Ascending aorta (tissue), 2 donors: ENCODE data around the gene KRTAP5-3. TPM values are rescaled to one million over a fixed set of nuclear protein-coding genes. Genes with fewer than 3 reads are reported as not detected.
"Not testable (repeated sequence)": the region's sequence is repeated elsewhere in the genome, so short reads cannot be mapped to it uniquely, and the experiment has no call there.

ENCODE experiments used
- DNase-seq, 2 donors: peaks; one replicate each; pipeline ENCODE4 v3.0.0-alpha.2; 2019; ENCODE audit warnings: low spot score in 2 of 2
- H3K27ac ChIP-seq, 2 donors: fragments of 200-600 bp; sonication (generic); one replicate each; pipeline ENCODE4 v1.5.1; 2016 to 2017; ENCODE audit warnings: mild to moderate bottlenecking in 1 of 2
- H3K27me3 ChIP-seq: fragments of 200-600 bp; sonication (generic); one replicate; pipeline ENCODE4 v1.5.1; 2017
- H3K36me3 ChIP-seq, 2 donors: fragments of 200-600 bp; sonication (generic); one replicate each; pipeline ENCODE4 v1.5.1; 2016
- H3K4me1 ChIP-seq, 2 donors: fragments of 200-600 bp; sonication (generic); one replicate each; pipeline ENCODE4 v1.5.1; 2016 to 2017; ENCODE audit warnings: mild to moderate bottlenecking in 1 of 2
- H3K4me3 ChIP-seq, 2 donors: fragments of 200-600 bp; sonication (generic); one replicate each; pipeline ENCODE4 v1.5.1; 2016 to 2017; ENCODE audit warnings: mild to moderate bottlenecking in 1 of 2
- H3K9me3 ChIP-seq, 2 donors: fragments of 200-600 bp; sonication (generic); one replicate each; pipeline ENCODE4 v1.5.1; 2016
- CTCF ChIP-seq, 3 experiments: fragments of 200-600 bp in 2 of 3; fragments of 450-650 bp in 1 of 3; sonication (generic) in 2 of 3; IDR thresholded peaks; one replicate each; pipeline ENCODE4 v1.5.1; 2016 to 2019; ENCODE audit warnings: antibody characterized with exemption in 3 of 3, mild to moderate bottlenecking in 1 of 3, moderate library complexity in 1 of 3
- intact Hi-C: fragments of 100-400 bp; cut with DNase I; formaldehyde crosslinking; loops from one replicate; pipeline ENCODE4 v1.15.1; 2023
- total RNA-seq: library from RNA; depleted of rRNA; stranded (reverse); fragments of >200 nt; gene quantifications from one replicate; pipeline ENCODE4 v1.1.0, GENCODE V29; 2016

Gene KRTAP5-3
- total RNA-seq, 1 donor from 2014 or later, result not detected

GRCh38 chr11:1597331-1597993 is 10.8 kb downstream of the KRTAP5-3 start:
- no peak for TF ChIP-seq CTCF (IDR thresholded peaks at IDR 0.05)
- DNase-seq, result no peak
- Histone ChIP-seq H3K9me3 (no peaks in the 10 kb centered on the region), H3K27ac (no peak overlapping the region), H3K36me3 (no peaks in the 10 kb centered on the region), H3K4me1 (no peaks in the 10 kb centered on the region), H3K27me3 (no peaks in the 10 kb centered on the region), H3K4me3 (no peak overlapping the region)
- intact Hi-C loops, result no loop called here

GRCh38 chr11:1596576-1597121 is 11.6 kb downstream of the KRTAP5-3 start:
- H3K36me3 ChIP-seq, H3K27ac ChIP-seq, H3K4me1 ChIP-seq, H3K9me3 ChIP-seq, DNase-seq, H3K27me3 ChIP-seq, intact Hi-C loops, H3K4me3 ChIP-seq: not testable (repeated sequence)

- H3K9me3 ChIP-seq, DNase-seq, H3K36me3 ChIP-seq, intact Hi-C loops, H3K4me1 ChIP-seq, H3K27ac ChIP-seq, H3K4me3 ChIP-seq, H3K27me3 ChIP-seq: not testable (repeated sequence)
Measured at GRCh38 chr11:1595994-1596575, 12.2 kb downstream of the KRTAP5-3 start.

GRCh38 chr11:1592628-1593027 is 15.6 kb downstream of the KRTAP5-3 start:
- no peak overlapping the region for H3K4me3 ChIP-seq
- no peaks in the 10 kb centered on the region for H3K4me1 ChIP-seq
- no peaks in the 10 kb centered on the region for H3K36me3 ChIP-seq
- H3K27me3 ChIP-seq, result no peaks in the 10 kb centered on the region
- DNase-seq, result no peak
- no peaks in the 10 kb centered on the region for H3K9me3 ChIP-seq
- no peak for TF ChIP-seq CTCF (IDR thresholded peaks at IDR 0.05)
- H3K27ac ChIP-seq, result no peak overlapping the region
- intact Hi-C loops, result no loop called here

- DNase-seq, result no peak
- no peaks in the 10 kb centered on the region for H3K36me3 ChIP-seq
- H3K4me1 ChIP-seq, result no peaks in the 10 kb centered on the region
- H3K27ac ChIP-seq, result no peak overlapping the region
- no peaks in the 10 kb centered on the region for H3K27me3 ChIP-seq
- H3K9me3 ChIP-seq, result no peaks in the 10 kb centered on the region
- no peak overlapping the region for H3K4me3 ChIP-seq
- intact Hi-C loops, result no loop called here
- no peak for TF ChIP-seq CTCF (IDR thresholded peaks at IDR 0.05)
Measured at GRCh38 chr11:1589996-1590395, 18.3 kb downstream of the KRTAP5-3 start.

- H3K27me3 ChIP-seq, H3K4me3 ChIP-seq, H3K4me1 ChIP-seq, H3K36me3 ChIP-seq, intact Hi-C loops, DNase-seq, H3K27ac ChIP-seq, H3K9me3 ChIP-seq: not testable (repeated sequence)
Measured at GRCh38 chr11:1589191-1589963, 18.9 kb downstream of the KRTAP5-3 start.

- Histone ChIP-seq H3K27ac (no peak overlapping the region), H3K4me1 (no peaks in the 10 kb centered on the region), H3K4me3 (no peak overlapping the region), H3K36me3 (no peaks in the 10 kb centered on the region), H3K9me3 (no peaks in the 10 kb centered on the region), H3K27me3 (no peaks in the 10 kb centered on the region)
- no peak for TF ChIP-seq CTCF (IDR thresholded peaks at IDR 0.05)
- DNase-seq, result no peak
- intact Hi-C loops, result no loop called here
Measured at GRCh38 chr11:1586699-1587098, 21.6 kb downstream of the KRTAP5-3 start.

- H3K4me3 ChIP-seq, intact Hi-C loops, H3K27me3 ChIP-seq, H3K4me1 ChIP-seq, DNase-seq, H3K27ac ChIP-seq, H3K36me3 ChIP-seq, H3K9me3 ChIP-seq: not testable (repeated sequence)
Measured at GRCh38 chr11:1584661-1585370, 23.4 kb downstream of the KRTAP5-3 start, which contains the start of gene KRTAP5-1. Gene KRTAP5-1, minus strand, starts transcription at chr11:1585283. Its CDS starts 34 bp downstream, at chr11:1585249.

- H3K4me1 ChIP-seq, H3K9me3 ChIP-seq, H3K4me3 ChIP-seq, intact Hi-C loops, H3K27ac ChIP-seq, H3K27me3 ChIP-seq, H3K36me3 ChIP-seq, DNase-seq: not testable (repeated sequence)
Measured at GRCh38 chr11:1582909-1583308, 25.4 kb downstream of the KRTAP5-3 start.
